ENCODE measurements around the gene CUL4B.

Gene CUL4B

GRCh38 chrX:120568609-120569008 lies 7.8 kb upstream of the CUL4B start:
- Histone ChIP-seq H3F3A (ENCODE audit: insufficient read depth, low read length) (no peaks in the 10 kb centered on the region), H3K4me2 (ENCODE audit: low read length) (no peak overlapping the region), H4K20me1 (ENCODE audit: insufficient read depth, low read length) (no peaks in the 10 kb centered on the region), H3K36me3 (ENCODE audit: insufficient read depth, low read length) (no peaks in the 10 kb centered on the region), H2AFZ (ENCODE audit: low read length) (no peak overlapping the region), H3K27ac (ENCODE audit: low read depth, low read length, poor library complexity, severe bottlenecking) (no peak overlapping the region), H3K9ac (ENCODE audit: low read length) (no peak overlapping the region), H3K4me3 (ENCODE audit: low read depth, low read length, poor library complexity, severe bottlenecking) (no peak overlapping the region), H3K9me3 (ENCODE audit: low read length) (no peaks in the 10 kb centered on the region), H3K27me3 (ENCODE audit: insufficient read depth, low read length) (no peaks in the 10 kb centered on the region), H3K79me2 (ENCODE audit: insufficient read depth, low read length) (no peaks in the 10 kb centered on the region), H3K4me1 (ENCODE audit: insufficient read depth, low read length, severe bottlenecking) (no peaks in the 10 kb centered on the region), H3K9me2 (ENCODE audit: low read depth, low read length) (no peaks in the 10 kb centered on the region)
- no peak for TF ChIP-seq CTCF (IDR thresholded peaks at IDR 0.05; ENCODE audit: low read length)
- no peak for TF ChIP-seq EZH2 (IDR thresholded peaks at IDR 0.05; ENCODE audit: borderline replicate concordance, low read length)

DNA sequence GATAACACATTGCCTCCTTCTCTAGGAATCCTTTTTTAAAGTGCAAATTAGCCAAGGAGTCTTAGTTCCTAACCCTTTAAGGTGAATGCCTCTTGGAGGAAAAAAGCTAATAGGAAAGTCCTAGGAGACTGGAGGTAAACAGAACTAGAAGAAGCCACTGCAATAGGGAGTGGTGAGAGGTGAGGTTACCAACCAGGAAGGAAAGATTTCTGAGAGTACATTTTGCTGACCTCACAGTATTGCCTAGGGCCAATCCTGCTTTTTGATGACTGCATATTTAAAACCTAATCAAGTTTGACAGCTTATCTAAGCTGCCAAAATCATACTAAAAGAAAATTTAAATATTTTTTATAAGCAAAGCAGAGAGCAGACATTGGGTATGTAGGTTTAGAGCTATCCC lies 7.3 kb upstream of the CUL4B start:
- Histone ChIP-seq H3K4me3 (ENCODE audit: low read depth, low read length, poor library complexity, severe bottlenecking) (no peak overlapping the region), H3K27me3 (ENCODE audit: insufficient read depth, low read length) (no peaks in the 10 kb centered on the region), H3F3A (ENCODE audit: insufficient read depth, low read length) (no peaks in the 10 kb centered on the region), H2AFZ (ENCODE audit: low read length) (no peak overlapping the region), H3K9me2 (ENCODE audit: low read depth, low read length) (no peaks in the 10 kb centered on the region), H3K4me1 (ENCODE audit: insufficient read depth, low read length, severe bottlenecking) (no peaks in the 10 kb centered on the region), H3K9ac (ENCODE audit: low read length) (no peak overlapping the region), H3K4me2 (ENCODE audit: low read length) (no peak overlapping the region), H3K9me3 (ENCODE audit: low read length) (no peaks in the 10 kb centered on the region), H3K36me3 (ENCODE audit: insufficient read depth, low read length) (no peaks in the 10 kb centered on the region), H4K20me1 (ENCODE audit: insufficient read depth, low read length) (no peaks in the 10 kb centered on the region), H3K79me2 (ENCODE audit: insufficient read depth, low read length) (no peaks in the 10 kb centered on the region), H3K27ac (ENCODE audit: low read depth, low read length, poor library complexity, severe bottlenecking) (no peak overlapping the region)
- TF ChIP-seq CTCF (IDR thresholded peaks at IDR 0.05; ENCODE audit: low read length) (no peak), EZH2 (IDR thresholded peaks at IDR 0.05; ENCODE audit: borderline replicate concordance, low read length) (no peak)

- Histone ChIP-seq H3K4me2 (ENCODE audit: low read length) (no peak overlapping the region), H3K9me3 (ENCODE audit: low read length) (no peaks in the 10 kb centered on the region), H3K9me2 (ENCODE audit: low read depth, low read length) (no peaks in the 10 kb centered on the region), H3F3A (ENCODE audit: insufficient read depth, low read length) (no peaks in the 10 kb centered on the region; the same call in 1 of the 2 replicates), H3K27me3 (ENCODE audit: insufficient read depth, low read length) (no peaks in the 10 kb centered on the region), H2AFZ (ENCODE audit: low read length) (no peak overlapping the region), H3K36me3 (ENCODE audit: insufficient read depth, low read length) (no peaks in the 10 kb centered on the region), H3K9ac (ENCODE audit: low read length) (no peak overlapping the region), H3K4me1 (ENCODE audit: insufficient read depth, low read length, severe bottlenecking) (peaks cover 4% of the 10 kb centered on the region), H3K4me3 (ENCODE audit: low read depth, low read length, poor library complexity, severe bottlenecking) (no peak overlapping the region), H3K79me2 (ENCODE audit: insufficient read depth, low read length) (no peaks in the 10 kb centered on the region), H3K27ac (ENCODE audit: low read depth, low read length, poor library complexity, severe bottlenecking) (no peak overlapping the region), H4K20me1 (ENCODE audit: insufficient read depth, low read length) (no peaks in the 10 kb centered on the region)
- no peak for TF ChIP-seq CTCF (IDR thresholded peaks at IDR 0.05; ENCODE audit: low read length)
- no peak for TF ChIP-seq EZH2 (IDR thresholded peaks at IDR 0.05; ENCODE audit: borderline replicate concordance, low read length)
These were observed 6.1 kb upstream of the CUL4B start for GRCh38 chrX:120566817-120567216.

Data from OCI-LY1 (cell line).